Activated T-helper 1 cell treated with anti-CD3 and anti-CD28 coated beads, Interleukin-12 subunit alpha, Interleukin-12 subunit beta, Interleukin-2, Interleukin-4 antibody, amounts not matched to agents 30 ng/mL and 10 ng/mL and 1 ng/mL, durations not matched to agents 14 hours and 24 hours and 36 hours (primary cell): ENCODE data around the gene ABHD12. TPM values are rescaled to one million over a fixed set of nuclear protein-coding genes. Genes with fewer than 3 reads are reported as not detected.

Experiments
- DNase-seq: peaks from one replicate; pipeline ENCODE4 v3.0.0; 2021; ENCODE audit warnings: low spot score
- H3K27ac Mint-ChIP-seq: one replicate; pipeline ENCODE4 v1.8.0; 2021; ENCODE audit warnings: mild to moderate bottlenecking, mixed read lengths
- H3K27me3 Mint-ChIP-seq: one replicate; pipeline ENCODE4 v1.8.0; 2022; ENCODE audit warnings: mild to moderate bottlenecking, moderate library complexity, mixed read lengths; ENCODE audit not compliant: insufficient read depth
- H3K36me3 Mint-ChIP-seq: one replicate; pipeline ENCODE4 v1.8.0; 2021; ENCODE audit warnings: low read depth, mixed read lengths
- H3K4me1 Mint-ChIP-seq: one replicate; pipeline ENCODE4 v1.8.0; 2021; ENCODE audit warnings: low read depth, mixed read lengths
- H3K4me3 Mint-ChIP-seq: one replicate; pipeline ENCODE4 v1.8.0; 2021; ENCODE audit warnings: mild to moderate bottlenecking, moderate library complexity, mixed read lengths
- H3K9me3 Mint-ChIP-seq: one replicate; pipeline ENCODE4 v1.8.0; 2021; ENCODE audit warnings: mixed read lengths
- intact Hi-C: fragments of 100-400 bp; cut with micrococcal nuclease; formaldehyde crosslinking; loops from one replicate; pipeline ENCODE4 v1.15.1; 2024
- total RNA-seq: library from RNA; stranded (reverse); gene quantifications from 2 replicates; pipeline ENCODE4 v1.2.3, GENCODE V29; 2022

The ABHD12 gene
- total RNA-seq, 1 donor from 2014 or later: 37.6 TPM

- Mint-ChIP-seq H3K9me3 (no peaks in the 10 kb centered on the region), H3K4me1 (no peaks in the 10 kb centered on the region), H3K27ac (no peak overlapping the region), H3K36me3 (peaks cover 4% of the 10 kb centered on the region), H3K27me3 (no peaks in the 10 kb centered on the region), H3K4me3 (no peak overlapping the region)
- no peak for DNase-seq
- intact Hi-C loops: no loop called here
Measured at GRCh38 chr20:25290646-25291431, 99.8 kb downstream of the ABHD12 start.

- no peak overlapping the region for H3K27ac Mint-ChIP-seq
- DNase-seq: no peak
- intact Hi-C loops: no loop called here
- H3K36me3 Mint-ChIP-seq: peaks cover 10% of the 10 kb centered on the region
- H3K4me1 Mint-ChIP-seq: no peaks in the 10 kb centered on the region
- H3K9me3 Mint-ChIP-seq: no peaks in the 10 kb centered on the region
- H3K27me3 Mint-ChIP-seq: no peaks in the 10 kb centered on the region
- no peak overlapping the region for H3K4me3 Mint-ChIP-seq
Measured at GRCh38 chr20:25289886-25290597, 100.6 kb downstream of the ABHD12 start.

- intact Hi-C loops: no loop called here
- no peak for DNase-seq
- H3K27me3 Mint-ChIP-seq: no peaks in the 10 kb centered on the region
- H3K27ac Mint-ChIP-seq: no peak overlapping the region
- peaks cover 8% of the 10 kb centered on the region for H3K36me3 Mint-ChIP-seq
- H3K4me3 Mint-ChIP-seq: no peak overlapping the region
- H3K9me3 Mint-ChIP-seq: no peaks in the 10 kb centered on the region
- no peaks in the 10 kb centered on the region for H3K4me1 Mint-ChIP-seq
Measured at GRCh38 chr20:25288291-25289181, 102.1 kb downstream of the ABHD12 start.

GRCh38 chr20:25287631-25288290, 102.9 kb downstream of the ABHD12 start:
- no peak for DNase-seq
- intact Hi-C loops: no loop called here
- no peak overlapping the region for H3K27ac Mint-ChIP-seq
- H3K4me3 Mint-ChIP-seq: no peak overlapping the region
- H3K9me3 Mint-ChIP-seq: no peaks in the 10 kb centered on the region
- H3K27me3 Mint-ChIP-seq: no peaks in the 10 kb centered on the region
- H3K4me1 Mint-ChIP-seq: no peaks in the 10 kb centered on the region
- peaks cover 8% of the 10 kb centered on the region for H3K36me3 Mint-ChIP-seq

- H3K4me1 Mint-ChIP-seq: no peaks in the 10 kb centered on the region
- DNase-seq: no peak
- peaks cover 13% of the 10 kb centered on the region for H3K36me3 Mint-ChIP-seq
- H3K27ac Mint-ChIP-seq: no peak overlapping the region
- H3K27me3 Mint-ChIP-seq: no peaks in the 10 kb centered on the region
- H3K9me3 Mint-ChIP-seq: no peaks in the 10 kb centered on the region
- intact Hi-C loops: no loop called here
- H3K4me3 Mint-ChIP-seq: no peak overlapping the region
Measured at GRCh38 chr20:25286917-25287316, 103.7 kb downstream of the ABHD12 start.

- H3K4me3 Mint-ChIP-seq: no peak overlapping the region
- DNase-seq: no peak
- H3K9me3 Mint-ChIP-seq: no peaks in the 10 kb centered on the region
- H3K27ac Mint-ChIP-seq: no peak overlapping the region
- no peaks in the 10 kb centered on the region for H3K4me1 Mint-ChIP-seq
- H3K36me3 Mint-ChIP-seq: peaks cover 13% of the 10 kb centered on the region
- no peaks in the 10 kb centered on the region for H3K27me3 Mint-ChIP-seq
- intact Hi-C loops: no loop called here
Measured at GRCh38 chr20:25285856-25286798, 104.5 kb downstream of the ABHD12 start.

- DNase-seq: no peak
- Mint-ChIP-seq H3K4me3 (no peak overlapping the region), H3K27ac (no peak overlapping the region), H3K36me3 (peaks cover 13% of the 10 kb centered on the region), H3K4me1 (no peaks in the 10 kb centered on the region), H3K9me3 (no peaks in the 10 kb centered on the region), H3K27me3 (no peaks in the 10 kb centered on the region)
- intact Hi-C loops: no loop called here
Measured at GRCh38 chr20:25285091-25285647, 105.5 kb downstream of the ABHD12 start.

GRCh38 chr20:25284131-25284601, 106.5 kb downstream of the ABHD12 start:
- Mint-ChIP-seq H3K27ac (no peak overlapping the region), H3K4me3 (no peak overlapping the region), H3K27me3 (no peaks in the 10 kb centered on the region), H3K4me1 (no peaks in the 10 kb centered on the region), H3K36me3 (peaks cover 13% of the 10 kb centered on the region), H3K9me3 (no peaks in the 10 kb centered on the region)
- DNase-seq: no peak
- intact Hi-C loops: no loop called here

GRCh38 chr20:25283221-25283951, 107.2 kb downstream of the ABHD12 start:
- intact Hi-C loops: no loop called here
- Mint-ChIP-seq H3K27ac (no peak overlapping the region), H3K4me3 (no peak overlapping the region), H3K4me1 (no peaks in the 10 kb centered on the region), H3K9me3 (no peaks in the 10 kb centered on the region), H3K27me3 (no peaks in the 10 kb centered on the region), H3K36me3 (peaks cover 13% of the 10 kb centered on the region)
- no peak for DNase-seq

- no peak for DNase-seq
- no peaks in the 10 kb centered on the region for H3K4me1 Mint-ChIP-seq
- peaks cover 13% of the 10 kb centered on the region for H3K36me3 Mint-ChIP-seq
- no peaks in the 10 kb centered on the region for H3K27me3 Mint-ChIP-seq
- peak overlapping the region; percentile 34 for H3K27ac Mint-ChIP-seq
- intact Hi-C loops: no loop called here
- H3K9me3 Mint-ChIP-seq: no peaks in the 10 kb centered on the region
- no peak overlapping the region for H3K4me3 Mint-ChIP-seq
Measured at GRCh38 chr20:25282796-25283195, 107.8 kb downstream of the ABHD12 start.
